Gastrocnemius medialis (tissue), 4 donors: Measurements from ENCODE around the gene MOB3B. TPM values are rescaled to one million over a fixed set of nuclear protein-coding genes. Genes with fewer than 3 reads are reported as not detected.

Experiments used
- ATAC-seq, 2 donors: fragments of 150-250 bp; one replicate each; pipeline ENCODE4 v1.9.1; 2016
- DNase-seq, 2 donors: peaks; one replicate each; pipeline ENCODE4 v3.0.0-alpha.2; 2019
- H3K27ac ChIP-seq, 4 donors: fragments of 200-600 bp; sonication (generic); 1 replicate in 1 of 4; 2 replicates in 3 of 4; pipeline ENCODE4 v1.5.1; 2016 to 2018; ENCODE audit warnings: mild to moderate bottlenecking in 2 of 4, moderate library complexity in 1 of 4
- H3K27me3 ChIP-seq, 3 donors: fragments of 200-600 bp; sonication (generic) in 2 of 3; 1 replicate in 1 of 3; 2 replicates in 2 of 3; pipeline versions ENCODE4 v1.5.1 to v1.6.0; 2016 to 2019; ENCODE audit warnings: mild to moderate bottlenecking in 1 of 3, moderate library complexity in 1 of 3
- H3K36me3 ChIP-seq, 2 donors: fragments of 200-600 bp; sonication (generic) in 1 of 2; one replicate each; pipeline ENCODE4 v1.5.1; 2017 to 2018
- H3K4me1 ChIP-seq, 2 donors: fragments of 200-600 bp; sonication (generic) in 1 of 2; one replicate each; pipeline ENCODE4 v1.5.1; 2016 to 2017; ENCODE audit warnings: mild to moderate bottlenecking in 2 of 2
- H3K4me3 ChIP-seq, 4 donors: fragments of 200-600 bp; sonication (generic) in 3 of 4; 1 replicate in 1 of 4; 2 replicates in 3 of 4; pipeline ENCODE4 v1.5.1; 2016 to 2019; ENCODE audit warnings: mild to moderate bottlenecking in 2 of 4
- H3K9me3 ChIP-seq, 3 donors: fragments of 200-600 bp; sonication (generic) in 2 of 3; 1 replicate in 1 of 3; 2 replicates in 2 of 3; pipeline ENCODE4 v1.5.1; 2016 to 2019
- CTCF ChIP-seq, 5 experiments: fragments of 450-650 bp in 3 of 5; fragments of 200-600 bp in 2 of 5; sonication (generic) in 2 of 5; IDR thresholded peaks in 4 of 5; conservative IDR thresholded peaks in 1 of 5; 1 replicate in 4 of 5; 2 replicates in 1 of 5; pipeline ENCODE4 v1.5.1; 2016 to 2019; ENCODE audit warnings: antibody characterized with exemption in 5 of 5, mild to moderate bottlenecking in 3 of 5, moderate library complexity in 3 of 5
- POLR2A ChIP-seq, 2 donors: fragments of 450-650 bp; IDR thresholded peaks; one replicate each; pipeline ENCODE4 v1.6.1; 2017; ENCODE audit warnings: antibody characterized with exemption in 2 of 2, mild to moderate bottlenecking in 2 of 2, moderate library complexity in 2 of 2
- in situ Hi-C, 4 donors: fragments of 200-750 bp; cut with MboI; loops; one replicate each; pipeline versions ENCODE4 v1.15.0 to v1.8.0; 2017; ENCODE audit warnings: low sequenced_read_pairs in 4 of 4
- intact Hi-C: fragments of 100-400 bp; cut with DNase I; formaldehyde crosslinking; loops from one replicate; pipeline ENCODE4 v1.15.1; 2023; ENCODE audit warnings: low total_unique reads
- total RNA-seq, 4 donors: library from RNA; depleted of rRNA; stranded (reverse); fragments of >200 nt; gene quantifications; one replicate each; pipeline versions ENCODE4 v1.1.0 to v1.2.3, GENCODE V29; 2016

The MOB3B gene
- total RNA-seq, 4 donors from 2014 or later: 3.4 to 16.3 (median 12.7) TPM

DNA sequence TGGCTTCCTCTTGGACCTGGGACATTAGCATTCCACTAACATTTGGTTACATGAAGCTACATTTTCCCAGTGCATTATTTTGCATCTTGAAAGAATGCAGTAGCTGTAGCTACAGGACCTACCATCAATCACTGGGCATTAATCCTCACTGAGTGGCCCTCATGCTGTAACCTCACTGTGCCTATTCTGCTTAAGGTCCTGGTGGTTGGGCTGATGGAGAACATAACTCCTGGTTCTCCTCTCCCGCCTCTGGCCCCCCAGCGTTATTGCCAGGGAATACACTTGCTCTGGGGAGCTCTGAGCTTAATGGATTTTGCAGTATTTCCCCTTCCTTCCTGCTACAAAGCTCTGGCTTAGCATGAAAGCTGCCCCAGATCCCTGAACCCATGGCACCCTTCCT is 121.1 kb downstream of the MOB3B start:
- DNase-seq (no peak), ATAC-seq (no peak)
- Histone ChIP-seq H3K9me3 (no peaks in the 10 kb centered on the region), H3K4me1 (peaks cover 0 to 12% of the 10 kb centered on the region in 2 donors), H3K27ac (no peak overlapping the region), H3K27me3 (no peaks in the 10 kb centered on the region), H3K36me3 (no peaks in the 10 kb centered on the region), H3K4me3 (no peak overlapping the region)
- intact Hi-C loops (no loop called here), in situ Hi-C loops (loop anchor here in 1 of 4 donors (10.0 kb wide), 1 partner anchor 56 kb away; no protein-coding TSS in a partner anchor)
- TF ChIP-seq CTCF (IDR thresholded peaks at IDR 0.05 in 4 of 5, conservative IDR thresholded peaks at IDR 0.05 in 1 of 5) (no peak), POLR2A (IDR thresholded peaks at IDR 0.05) (no peak)

- no peak overlapping the region for H3K4me3 ChIP-seq
- peaks cover 0 to 7% of the 10 kb centered on the region in 2 donors for H3K4me1 ChIP-seq
- no peak for ATAC-seq
- no peak for TF ChIP-seq CTCF (IDR thresholded peaks at IDR 0.05 in 4 of 5, conservative IDR thresholded peaks at IDR 0.05 in 1 of 5)
- no peak for TF ChIP-seq POLR2A (IDR thresholded peaks at IDR 0.05)
- H3K36me3 ChIP-seq: no peaks in the 10 kb centered on the region
- intact Hi-C loops (no loop called here), in situ Hi-C loops (loop anchor here in 1 of 4 donors (10.0 kb wide), 1 partner anchor 57 kb away; no protein-coding TSS in a partner anchor)
- DNase-seq: no peak
- H3K27ac ChIP-seq: no peak overlapping the region
- no peaks in the 10 kb centered on the region for H3K9me3 ChIP-seq
- no peaks in the 10 kb centered on the region for H3K27me3 ChIP-seq
These were observed 121.6 kb downstream of the MOB3B start for GRCh38 chr9:27408001-27408400.

- Histone ChIP-seq H3K4me3 (no peak overlapping the region), H3K27ac (no peak overlapping the region), H3K4me1 (peaks cover 0 to 5% of the 10 kb centered on the region in 2 donors), H3K36me3 (no peaks in the 10 kb centered on the region), H3K27me3 (no peaks in the 10 kb centered on the region), H3K9me3 (no peaks in the 10 kb centered on the region)
- DNase-seq: no peak
- intact Hi-C loops: no loop called here
- no peak for TF ChIP-seq POLR2A (IDR thresholded peaks at IDR 0.05)
- no peak for TF ChIP-seq CTCF (IDR thresholded peaks at IDR 0.05 in 4 of 5, conservative IDR thresholded peaks at IDR 0.05 in 1 of 5)
- no peak for ATAC-seq
- in situ Hi-C loops: loop anchor here in 1 of 4 donors (10.0 kb wide), 1 partner anchor 57 kb away; no protein-coding TSS in a partner anchor
These were observed 122.1 kb downstream of the MOB3B start for GRCh38 chr9:27407491-27407890.

GRCh38 chr9:27404661-27405060 is 125.0 kb downstream of the MOB3B start:
- H3K36me3 ChIP-seq: no peaks in the 10 kb centered on the region
- in situ Hi-C loops: loop anchor here in 1 of 4 donors (10.0 kb wide), 1 partner anchor 60 kb away; no protein-coding TSS in a partner anchor
- no peak overlapping the region for H3K27ac ChIP-seq
- no peaks in the 10 kb centered on the region for H3K27me3 ChIP-seq
- DNase-seq (no peak), ATAC-seq (no peak)
- intact Hi-C loops: no loop called here
- no peak for TF ChIP-seq POLR2A (IDR thresholded peaks at IDR 0.05)
- no peak for TF ChIP-seq CTCF (IDR thresholded peaks at IDR 0.05 in 4 of 5, conservative IDR thresholded peaks at IDR 0.05 in 1 of 5)
- no peaks in the 10 kb centered on the region for H3K9me3 ChIP-seq
- no peak overlapping the region for H3K4me3 ChIP-seq
- H3K4me1 ChIP-seq: peaks cover 0 to 5% of the 10 kb centered on the region in 2 donors

DNA sequence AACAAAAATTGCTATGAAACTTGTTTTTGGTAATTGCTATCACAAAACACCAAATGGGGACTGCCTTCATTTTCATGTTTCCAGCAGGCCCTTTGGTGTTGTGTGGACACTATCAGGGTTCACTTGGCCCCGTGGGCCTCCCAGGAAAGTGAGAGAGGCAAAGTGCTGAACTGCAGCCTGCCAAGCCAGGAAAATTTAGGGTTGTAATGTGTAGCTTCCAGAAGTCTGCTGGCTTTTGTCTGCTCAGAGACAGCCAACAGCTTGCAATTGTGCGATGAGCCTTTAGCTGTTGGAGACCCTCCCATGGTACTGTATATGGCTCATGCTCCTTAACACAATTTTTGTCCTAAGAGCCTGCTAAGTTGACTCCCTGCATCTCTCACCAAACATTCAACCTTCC is 127.0 kb downstream of the MOB3B start:
- in situ Hi-C loops: loop anchor here in 1 of 4 donors (10.0 kb wide), 1 partner anchor 62 kb away; no protein-coding TSS in a partner anchor
- intact Hi-C loops: no loop called here
- no peaks in the 10 kb centered on the region for H3K9me3 ChIP-seq
- no peak for TF ChIP-seq CTCF (IDR thresholded peaks at IDR 0.05 in 4 of 5, conservative IDR thresholded peaks at IDR 0.05 in 1 of 5)
- no peak for TF ChIP-seq POLR2A (IDR thresholded peaks at IDR 0.05)
- H3K4me1 ChIP-seq: no peaks in the 10 kb centered on the region
- DNase-seq (no peak), ATAC-seq (no peak)
- no peaks in the 10 kb centered on the region for H3K27me3 ChIP-seq
- no peak overlapping the region for H3K4me3 ChIP-seq
- H3K36me3 ChIP-seq: no peaks in the 10 kb centered on the region
- no peak overlapping the region for H3K27ac ChIP-seq
